Kidney glomerular epithelial cell (primary cell): ENCODE results near the gene IQGAP2.
"Not testable (repeated sequence)": the region's sequence is repeated elsewhere in the genome, so short reads cannot be mapped to it uniquely, and the experiment has no call there.

Experiments used
- DNase-seq: peaks from one replicate; lab custom pipeline; 2025; lab: John Stamatoyannopoulos, UW

The IQGAP2 gene

GRCh38 chr5:76419597-76420298 lies 16.7 kb downstream of the IQGAP2 start:
- no peak for DNase-seq

- no peak for DNase-seq
These were observed 19.1 kb downstream of the IQGAP2 start for GRCh38 chr5:76422227-76422626.

GRCh38 chr5:76422742-76423141 lies 19.7 kb downstream of the IQGAP2 start:
- no peak for DNase-seq

- no peak for DNase-seq
These were observed 22.1 kb downstream of the IQGAP2 start for GRCh38 chr5:76425146-76425545.

- DNase-seq: no peak
These were observed 23.1 kb downstream of the IQGAP2 start for GRCh38 chr5:76425928-76426804.

- no peak for DNase-seq
These were observed 24.4 kb downstream of the IQGAP2 start for GRCh38 chr5:76427206-76428140.

- not testable (repeated sequence) for DNase-seq
These were observed 25.5 kb downstream of the IQGAP2 start for GRCh38 chr5:76428550-76428949.

GRCh38 chr5:76433261-76433660 lies 30.2 kb downstream of the IQGAP2 start:
- no peak for DNase-seq

- DNase-seq: not testable (repeated sequence)
These were observed 34.4 kb downstream of the IQGAP2 start for GRCh38 chr5:76437507-76437906.

- no peak for DNase-seq
These were observed 34.9 kb downstream of the IQGAP2 start for GRCh38 chr5:76438025-76438424.

- DNase-seq: no peak
These were observed 36.1 kb downstream of the IQGAP2 start for GRCh38 chr5:76439201-76439600.

- no peak for DNase-seq
These were observed 36.8 kb downstream of the IQGAP2 start for GRCh38 chr5:76439929-76440328.

- DNase-seq: no peak
These were observed 38.0 kb downstream of the IQGAP2 start for GRCh38 chr5:76441101-76441500.

- DNase-seq: no peak
These were observed 39.0 kb downstream of the IQGAP2 start for GRCh38 chr5:76441890-76442673.

GRCh38 chr5:76443066-76443800 lies 40.1 kb downstream of the IQGAP2 start:
- no peak for DNase-seq

GRCh38 chr5:76445063-76445462 lies 42.0 kb downstream of the IQGAP2 start:
- no peak for DNase-seq

- no peak for DNase-seq
These were observed 42.7 kb downstream of the IQGAP2 start for GRCh38 chr5:76445830-76446229.

GRCh38 chr5:76446776-76447175 lies 43.7 kb downstream of the IQGAP2 start:
- DNase-seq: no peak

- no peak for DNase-seq
These were observed 46.5 kb downstream of the IQGAP2 start for GRCh38 chr5:76449606-76450005.

GRCh38 chr5:76450054-76450453 lies 47.0 kb downstream of the IQGAP2 start:
- DNase-seq: no peak
